Nephron (organoid): Measurements from ENCODE around the gene RGS19.

Source experiments
- H3K27ac Mint-ChIP-seq, 3 experiments: 2 replicates each; pipeline ENCODE4 v1.8.0; 2020; ENCODE audit warnings: mixed read lengths in 3 of 3, mild to moderate bottlenecking in 2 of 3, moderate library complexity in 1 of 3
- H3K27me3 Mint-ChIP-seq: 2 replicates; pipeline ENCODE4 v1.8.0; 2021; ENCODE audit warnings: low read depth, mild to moderate bottlenecking, moderate library complexity, mixed read lengths
- H3K36me3 Mint-ChIP-seq: 2 replicates; pipeline ENCODE4 v1.8.0; 2020; ENCODE audit warnings: low read depth, mixed read lengths
- H3K4me1 Mint-ChIP-seq: 2 replicates; pipeline ENCODE4 v1.8.0; 2020; ENCODE audit warnings: mixed read lengths
- H3K4me3 Mint-ChIP-seq, 3 experiments: 2 replicates each; pipeline ENCODE4 v1.8.0; 2020; ENCODE audit warnings: mild to moderate bottlenecking in 3 of 3, mixed read lengths in 3 of 3, moderate library complexity in 2 of 3
- H3K9me3 Mint-ChIP-seq: 2 replicates; pipeline ENCODE4 v1.8.0; 2020; ENCODE audit warnings: mixed read lengths
- CTCF ChIP-seq, 3 experiments: fragments of 200-600 bp; sonication (generic); IDR thresholded peaks; one replicate each; pipeline ENCODE4 v1.5.0; 2021; ENCODE audit warnings: antibody characterized with exemption in 3 of 3; ENCODE audit not compliant: unreplicated experiment in 3 of 3

RGS19 gene

GRCh38 chr20:64076061-64076997 lies 3.0 kb downstream of the RGS19 start:
- Mint-ChIP-seq H3K9me3 (no peaks in the 10 kb centered on the region), H3K36me3 (no peaks in the 10 kb centered on the region), H3K27me3 (peaks cover 5% of the 10 kb centered on the region), H3K4me1 (no peaks in the 10 kb centered on the region), H3K4me3 (no peak overlapping the region), H3K27ac (no peak overlapping the region)
- TF ChIP-seq CTCF (IDR thresholded peaks at IDR 0.05; ENCODE audit: unreplicated experiment in 3 of 3), result no peak

- no peaks in the 10 kb centered on the region for H3K36me3 Mint-ChIP-seq
- no peaks in the 10 kb centered on the region for H3K27me3 Mint-ChIP-seq
- H3K27ac Mint-ChIP-seq, result no peak overlapping the region
- no peaks in the 10 kb centered on the region for H3K9me3 Mint-ChIP-seq
- no peak for TF ChIP-seq CTCF (IDR thresholded peaks at IDR 0.05; ENCODE audit: unreplicated experiment in 3 of 3)
- no peak overlapping the region for H3K4me3 Mint-ChIP-seq
- no peaks in the 10 kb centered on the region for H3K4me1 Mint-ChIP-seq
Measured at GRCh38 chr20:64075556-64075955, 3.8 kb downstream of the RGS19 start.

DNA sequence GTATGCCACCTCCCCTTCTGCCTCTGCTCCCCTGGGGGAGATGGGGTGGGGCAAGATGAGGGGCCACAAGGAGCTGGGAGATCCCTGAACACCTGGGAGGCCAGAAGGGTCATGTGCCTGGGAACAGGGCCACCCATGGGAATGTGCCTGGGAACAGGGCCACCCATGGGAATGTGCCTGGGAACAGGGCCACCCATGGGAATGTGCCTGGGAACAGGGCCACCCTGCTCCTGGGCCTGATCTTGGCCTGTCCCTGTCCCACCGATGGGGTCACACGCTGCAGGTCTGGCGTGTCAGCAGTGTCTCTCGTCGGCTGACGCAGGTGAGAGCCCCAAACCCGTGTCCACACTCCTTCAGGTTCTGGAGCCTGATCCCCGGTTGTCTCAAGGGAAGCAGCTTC lies 4.4 kb downstream of the RGS19 start:
- H3K9me3 Mint-ChIP-seq, result no peaks in the 10 kb centered on the region
- H3K27ac Mint-ChIP-seq, result no peak overlapping the region
- no peaks in the 10 kb centered on the region for H3K36me3 Mint-ChIP-seq
- TF ChIP-seq CTCF (IDR thresholded peaks at IDR 0.05; ENCODE audit: unreplicated experiment in 3 of 3), result no peak
- no peaks in the 10 kb centered on the region for H3K4me1 Mint-ChIP-seq
- H3K4me3 Mint-ChIP-seq, result no peak overlapping the region
- H3K27me3 Mint-ChIP-seq, result no peaks in the 10 kb centered on the region

DNA sequence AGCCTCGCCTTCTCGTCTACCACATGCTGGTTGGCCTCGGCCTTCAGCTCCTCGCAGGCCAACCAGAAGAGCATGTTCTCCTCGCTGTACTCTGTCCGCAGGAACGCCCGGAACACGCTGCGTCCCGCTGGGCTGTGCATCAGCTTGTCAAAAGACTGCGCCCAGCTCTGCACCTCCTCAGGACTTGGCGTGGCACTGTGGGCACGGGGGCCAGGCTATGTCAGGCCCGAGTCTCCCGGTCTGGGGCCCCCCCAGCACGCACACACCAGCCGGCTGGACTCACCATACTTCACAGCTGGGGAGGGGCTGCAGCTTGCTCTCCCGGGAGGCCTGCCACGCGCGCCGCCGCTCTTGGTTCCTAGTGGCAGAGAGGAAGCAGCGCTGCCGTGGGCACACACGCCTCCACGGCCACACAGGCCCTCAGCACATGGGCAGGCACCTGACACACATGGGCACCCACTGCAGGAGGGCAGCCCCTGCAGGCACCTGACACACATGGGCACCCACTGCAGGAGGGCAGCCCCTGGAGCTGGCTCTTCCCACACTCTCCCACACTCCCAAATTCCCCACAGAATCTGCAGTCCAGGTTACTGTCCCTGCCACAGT lies 5.0 kb downstream of the RGS19 start:
- TF ChIP-seq CTCF (IDR thresholded peaks at IDR 0.05; ENCODE audit: unreplicated experiment in 3 of 3), result no peak
- Mint-ChIP-seq H3K27me3 (no peaks in the 10 kb centered on the region), H3K36me3 (no peaks in the 10 kb centered on the region), H3K9me3 (no peaks in the 10 kb centered on the region), H3K4me1 (no peaks in the 10 kb centered on the region), H3K27ac (no peak overlapping the region), H3K4me3 (no peak overlapping the region)

DNA sequence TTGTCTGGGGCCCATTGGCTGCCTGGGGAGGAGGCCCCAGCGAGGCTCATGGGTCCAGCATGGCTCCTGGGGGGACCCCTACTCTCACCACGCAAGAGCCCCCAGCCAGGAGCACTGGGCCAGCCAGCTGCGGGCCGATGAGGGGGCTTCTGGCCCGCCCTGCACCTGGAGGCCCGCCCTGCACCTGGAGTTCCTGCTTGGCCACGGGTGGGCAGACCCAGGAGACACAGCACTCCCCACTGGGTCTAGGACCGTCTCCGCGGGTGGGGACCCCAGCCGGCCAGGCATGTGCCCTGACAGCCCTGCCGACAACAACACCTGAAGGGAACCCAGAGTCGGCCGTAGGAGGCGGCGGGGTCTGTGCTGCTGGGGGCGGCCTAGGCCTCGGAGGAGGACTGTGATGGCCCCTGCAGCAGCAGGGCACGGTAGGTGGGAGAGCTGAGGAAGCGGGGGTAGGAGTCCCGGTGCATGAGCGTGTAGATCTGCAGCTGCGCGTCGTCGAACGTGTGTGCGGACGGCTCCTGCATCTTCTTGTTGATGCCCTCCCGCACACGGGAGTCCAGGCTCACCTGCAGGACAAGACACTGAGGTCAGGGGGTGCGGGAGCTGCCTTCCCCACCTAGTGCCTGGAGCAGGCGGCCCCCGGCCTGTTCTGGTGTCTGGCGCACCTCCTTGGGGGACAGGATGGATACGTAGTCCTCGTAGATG lies 5.7 kb downstream of the RGS19 start:
- H3K4me3 Mint-ChIP-seq, result no peak overlapping the region
- no peaks in the 10 kb centered on the region for H3K27me3 Mint-ChIP-seq
- H3K36me3 Mint-ChIP-seq, result no peaks in the 10 kb centered on the region
- no peaks in the 10 kb centered on the region for H3K4me1 Mint-ChIP-seq
- no peak overlapping the region for H3K27ac Mint-ChIP-seq
- no peak for TF ChIP-seq CTCF (IDR thresholded peaks at IDR 0.05; ENCODE audit: unreplicated experiment in 3 of 3)
- H3K9me3 Mint-ChIP-seq, result no peaks in the 10 kb centered on the region
